ENCODE measurements around the gene ATG4B. TPM values are rescaled to one million over a fixed set of nuclear protein-coding genes. Genes with fewer than 3 reads are reported as not detected.

The ATG4B gene
- total RNA-seq, 2 donors from 2014 or later, result 72.4 to 119 TPM

GRCh38 chr2:241678784-241679540 is 41.5 kb downstream of the ATG4B start:
- DNase-seq, result no peak
- Histone ChIP-seq H3K9ac (ENCODE audit: low read depth in 2 of 2, low read length in 2 of 2) (no peak overlapping the region), H3K4me1 (no peaks in the 10 kb centered on the region), H3K36me3 (no peaks in the 10 kb centered on the region), H3K27me3 (no peaks in the 10 kb centered on the region), H3K9me3 (no peaks in the 10 kb centered on the region), H3K4me3 (no peak overlapping the region), H3K27ac (no peak overlapping the region)
- TF ChIP-seq CTCF (IDR thresholded peaks at IDR 0.05), result no peak
- intact Hi-C loops (cut with DNase I), result no loop called here

GRCh38 chr2:241680044-241680443 is 42.6 kb downstream of the ATG4B start:
- no peak for TF ChIP-seq CTCF (IDR thresholded peaks at IDR 0.05)
- no peak overlapping the region for H3K27ac ChIP-seq
- H3K4me3 ChIP-seq, result no peak overlapping the region
- H3K27me3 ChIP-seq, result no peaks in the 10 kb centered on the region
- intact Hi-C loops (cut with DNase I), result no loop called here
- no peaks in the 10 kb centered on the region for H3K4me1 ChIP-seq
- H3K9me3 ChIP-seq, result no peaks in the 10 kb centered on the region
- no peak for DNase-seq
- no peaks in the 10 kb centered on the region for H3K36me3 ChIP-seq
- H3K9ac ChIP-seq (ENCODE audit: low read depth in 2 of 2, low read length in 2 of 2), result no peak overlapping the region

GRCh38 chr2:241680827-241681599 is 43.5 kb downstream of the ATG4B start:
- no peaks in the 10 kb centered on the region for H3K9me3 ChIP-seq
- H3K4me3 ChIP-seq, result no peak overlapping the region
- H3K4me1 ChIP-seq, result peaks cover 5% of the 10 kb centered on the region
- H3K9ac ChIP-seq (ENCODE audit: low read depth in 2 of 2, low read length in 2 of 2), result no peak overlapping the region
- TF ChIP-seq CTCF (IDR thresholded peaks at IDR 0.05), result no peak
- H3K36me3 ChIP-seq, result no peaks in the 10 kb centered on the region
- intact Hi-C loops (cut with DNase I), result no loop called here
- H3K27me3 ChIP-seq, result no peaks in the 10 kb centered on the region
- H3K27ac ChIP-seq, result no peak overlapping the region
- no peak for DNase-seq

- peak; percentile 29 for DNase-seq
- Histone ChIP-seq H3K9ac (ENCODE audit: low read depth in 2 of 2, low read length in 2 of 2) (peak overlapping the region; percentile 74 to 81), H3K9me3 (no peaks in the 10 kb centered on the region), H3K36me3 (no peaks in the 10 kb centered on the region), H3K4me3 (peak overlapping the region; percentile 97), H3K27me3 (no peaks in the 10 kb centered on the region), H3K27ac (peak overlapping the region; percentile 77), H3K4me1 (peaks cover 5% of the 10 kb centered on the region)
- intact Hi-C loops (cut with DNase I), result no loop called here
- TF ChIP-seq CTCF (IDR thresholded peaks at IDR 0.05), result no peak
Measured at GRCh38 chr2:241686324-241686649, 48.8 kb downstream of the ATG4B start.

GRCh38 chr2:241686650-241687425 is 49.3 kb downstream of the ATG4B start, which contains the start of gene DTYMK:
Gene DTYMK (minus strand): TSS chr2:241686815. CDS start chr2:241686783, 32 bp downstream.
- peak within 1 kb of the TSS; percentile 97 for H3K4me3 ChIP-seq
- H3K36me3 ChIP-seq, result no peaks in the 10 kb centered on the region
- H3K9ac ChIP-seq (ENCODE audit: low read depth in 2 of 2, low read length in 2 of 2), result peak within 1 kb of the TSS; percentile 86 to 94
- no peaks in the 10 kb centered on the region for H3K27me3 ChIP-seq
- H3K27ac ChIP-seq, result peak within 1 kb of the TSS; percentile 77
- no peaks in the 10 kb centered on the region for H3K9me3 ChIP-seq
- peaks cover 5% of the 10 kb centered on the region for H3K4me1 ChIP-seq
- TF ChIP-seq CTCF (IDR thresholded peaks at IDR 0.05), result no peak
- peak; percentile 96 for DNase-seq
- intact Hi-C loops (cut with DNase I), result no loop called here

All from colonic mucosa (tissue), 4 donors.